Left ventricle myocardium inferior (tissue), 1 donor: ENCODE measurements around the gene MBOAT1. TPM values are rescaled to one million over a fixed set of nuclear protein-coding genes. Genes with fewer than 3 reads are reported as not detected.

Experiments used
- DNase-seq: peaks from one replicate; pipeline ENCODE4 v3.0.0-alpha.2; 2020
- H3K27ac ChIP-seq: fragments of 200-600 bp; replicated peaks from 2 replicates; pipeline ENCODE4 v1.8.0; 2021
- H3K27me3 ChIP-seq: fragments of 200-600 bp; 2 replicates; pipeline ENCODE4 v1.8.0; 2021; ENCODE audit warnings: low read depth
- H3K36me3 ChIP-seq: fragments of 200-600 bp; 2 replicates; pipeline ENCODE4 v1.8.0; 2021
- H3K4me1 ChIP-seq: fragments of 200-600 bp; 2 replicates; pipeline ENCODE4 v1.8.0; 2021
- H3K4me3 ChIP-seq: fragments of 200-600 bp; 2 replicates; pipeline ENCODE4 v1.8.0; 2021; ENCODE audit warnings: mild to moderate bottlenecking, moderate library complexity
- H3K9me3 ChIP-seq: fragments of 200-600 bp; replicated peaks from 2 replicates; pipeline ENCODE4 v1.8.0; 2021
- CTCF ChIP-seq: fragments of 200-600 bp; IDR thresholded peaks from 2 replicates; pipeline ENCODE4 v1.8.0; 2021; ENCODE audit warnings: antibody characterized with exemption, mild to moderate bottlenecking, borderline replicate concordance
- intact Hi-C: fragments of 100-400 bp; cut with micrococcal nuclease; formaldehyde crosslinking; loops from one replicate; pipeline ENCODE4 v1.11.0; 2022
- total RNA-seq: library from RNA; stranded (reverse); fragmentation: NEBNext Ultra II Directional; extraction: Animal tissue kit (Norgen Biotek cat#: 25700); gene quantifications from one replicate; pipeline ENCODE4 v1.2.1, GENCODE V29; 2021
- donor health status: DM: no; HTN: yes; CAD: no; lungs with severe emphysema.

The MBOAT1 gene
- total RNA-seq, 1 donor from 2014 or later = 5.6 TPM

DNA sequence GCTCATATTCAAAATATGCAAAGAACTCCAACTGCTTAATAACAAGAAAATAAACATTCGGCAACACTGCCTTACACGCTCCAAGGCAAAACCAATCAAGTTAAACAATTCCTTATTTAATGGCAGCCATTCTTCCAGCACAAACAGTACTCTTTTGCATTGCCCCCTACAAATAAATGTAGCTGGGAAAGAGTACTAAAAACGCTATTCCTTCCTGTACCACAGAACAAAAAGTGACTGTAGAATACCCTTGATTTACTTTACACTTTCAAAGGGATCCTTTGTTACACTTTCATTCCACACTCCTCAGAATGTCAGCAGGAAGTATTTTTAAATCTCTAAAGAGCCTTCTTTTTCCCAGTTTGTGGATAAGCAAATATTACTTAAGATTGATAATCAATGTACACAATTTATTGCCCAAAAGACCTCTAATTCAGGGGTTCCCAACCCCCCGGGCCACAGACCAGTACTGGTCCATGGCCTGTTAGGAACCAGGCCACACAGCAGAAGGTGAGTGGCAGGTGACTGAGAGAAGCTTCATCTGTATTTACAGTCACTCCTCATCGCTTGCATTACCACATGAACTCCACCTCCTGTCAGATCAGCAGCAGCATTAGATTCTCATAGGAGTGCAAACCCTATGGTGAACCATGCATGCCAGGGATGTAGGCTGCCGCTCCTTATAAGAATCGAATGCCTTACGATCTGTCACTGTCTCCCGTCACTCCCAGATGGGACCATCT, 51.6 kb downstream of the MBOAT1 start:
- Histone ChIP-seq H3K36me3 (no peaks in the 10 kb centered on the region), H3K4me1 (peaks cover 28% of the 10 kb centered on the region), H3K27me3 (no peaks in the 10 kb centered on the region), H3K9me3 (no peaks in the 10 kb centered on the region), H3K27ac (no peak overlapping the region), H3K4me3 (no peak overlapping the region)
- intact Hi-C loops = no loop called here
- no peak for TF ChIP-seq CTCF
- DNase-seq = no peak

GRCh38 chr6:20159781-20160540, 52.3 kb downstream of the MBOAT1 start:
- no peak overlapping the region for H3K4me3 ChIP-seq
- H3K27me3 ChIP-seq = no peaks in the 10 kb centered on the region
- no peak for DNase-seq
- H3K9me3 ChIP-seq = no peaks in the 10 kb centered on the region
- no peaks in the 10 kb centered on the region for H3K36me3 ChIP-seq
- H3K4me1 ChIP-seq = peaks cover 29% of the 10 kb centered on the region
- no peak for TF ChIP-seq CTCF
- H3K27ac ChIP-seq = no peak overlapping the region
- intact Hi-C loops = no loop called here

DNA sequence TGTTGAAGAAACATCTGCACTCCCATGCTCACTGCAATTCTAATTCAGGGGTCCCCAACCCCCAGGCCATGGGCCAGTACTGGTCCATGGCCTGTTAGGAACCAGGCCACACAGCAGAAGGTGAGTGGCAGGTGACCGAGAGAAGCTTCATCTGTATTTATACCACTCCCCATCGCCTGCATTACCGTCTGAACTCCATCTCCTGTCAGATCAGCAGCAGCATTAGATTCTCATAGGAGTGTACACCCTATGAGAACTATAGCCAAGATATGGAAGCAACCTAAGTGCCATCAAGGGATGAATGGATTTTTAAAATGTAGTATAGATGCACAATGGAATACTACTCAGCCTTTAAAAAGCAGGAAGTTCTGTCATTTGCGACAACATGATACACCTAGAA, 53.2 kb downstream of the MBOAT1 start:
- Histone ChIP-seq H3K27ac (no peak overlapping the region), H3K9me3 (no peaks in the 10 kb centered on the region), H3K36me3 (no peaks in the 10 kb centered on the region), H3K4me3 (no peak overlapping the region), H3K4me1 (peaks cover 34% of the 10 kb centered on the region), H3K27me3 (no peaks in the 10 kb centered on the region)
- no peak for TF ChIP-seq CTCF
- intact Hi-C loops = no loop called here
- no peak for DNase-seq

GRCh38 chr6:20158676-20159075, 53.6 kb downstream of the MBOAT1 start:
- Histone ChIP-seq H3K27me3 (no peaks in the 10 kb centered on the region), H3K27ac (no peak overlapping the region), H3K36me3 (no peaks in the 10 kb centered on the region), H3K9me3 (no peaks in the 10 kb centered on the region), H3K4me1 (peaks cover 32% of the 10 kb centered on the region), H3K4me3 (no peak overlapping the region)
- no peak for DNase-seq
- intact Hi-C loops = no loop called here
- no peak for TF ChIP-seq CTCF

DNA sequence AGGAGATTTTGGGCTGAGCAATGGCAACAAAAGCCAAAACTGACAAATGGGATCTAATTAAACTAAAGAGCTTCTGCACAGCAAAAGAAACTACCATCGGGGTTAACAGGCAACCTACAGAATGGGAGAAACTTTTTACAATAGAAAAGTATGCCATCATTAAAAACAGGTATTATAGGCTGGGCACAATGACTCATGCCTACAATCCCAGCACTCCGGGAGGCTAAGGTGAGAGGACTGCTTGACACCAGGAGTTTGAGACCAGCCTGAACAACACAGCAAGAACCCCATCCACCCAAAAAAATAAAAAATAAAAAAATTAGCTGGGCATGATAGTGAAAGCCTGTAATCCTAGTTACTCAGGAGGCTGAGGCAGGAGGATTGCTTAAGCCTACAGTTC, 55.4 kb downstream of the MBOAT1 start:
- peaks cover under 1% of the 10 kb centered on the region for H3K36me3 ChIP-seq
- H3K27ac ChIP-seq = no peak overlapping the region
- peaks cover 20% of the 10 kb centered on the region for H3K4me1 ChIP-seq
- no peak overlapping the region for H3K4me3 ChIP-seq
- no peak for DNase-seq
- intact Hi-C loops = no loop called here
- no peak for TF ChIP-seq CTCF
- H3K27me3 ChIP-seq = no peaks in the 10 kb centered on the region
- H3K9me3 ChIP-seq = no peaks in the 10 kb centered on the region
